ENCODE measurements around the gene THRA.

THRA gene, protein sequence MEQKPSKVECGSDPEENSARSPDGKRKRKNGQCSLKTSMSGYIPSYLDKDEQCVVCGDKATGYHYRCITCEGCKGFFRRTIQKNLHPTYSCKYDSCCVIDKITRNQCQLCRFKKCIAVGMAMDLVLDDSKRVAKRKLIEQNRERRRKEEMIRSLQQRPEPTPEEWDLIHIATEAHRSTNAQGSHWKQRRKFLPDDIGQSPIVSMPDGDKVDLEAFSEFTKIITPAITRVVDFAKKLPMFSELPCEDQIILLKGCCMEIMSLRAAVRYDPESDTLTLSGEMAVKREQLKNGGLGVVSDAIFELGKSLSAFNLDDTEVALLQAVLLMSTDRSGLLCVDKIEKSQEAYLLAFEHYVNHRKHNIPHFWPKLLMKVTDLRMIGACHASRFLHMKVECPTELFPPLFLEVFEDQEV

GRCh38 chr17:40062329-40063186, at the start of gene THRA:
Gene THRA, plus strand, starts transcription at chr17:40062965. Its CDS starts 11,524 bp downstream, at chr17:40074489.
- DNase-seq: peak; percentile 26 to 70 (median 49)

- no peak for DNase-seq
Observed at GRCh38 chr17:40014375-40014980, 48.3 kb upstream of the THRA start.

GRCh38 chr17:40015005-40015997, 47.5 kb upstream of the THRA start, which contains the start of gene CSF3:
Gene CSF3, plus strand, starts transcription at chr17:40015440. Its CDS starts 35 bp downstream, at chr17:40015475.
- DNase-seq: no peak

- no peak for DNase-seq
Observed at GRCh38 chr17:40015998-40016985, 46.5 kb upstream of the THRA start.

DNA sequence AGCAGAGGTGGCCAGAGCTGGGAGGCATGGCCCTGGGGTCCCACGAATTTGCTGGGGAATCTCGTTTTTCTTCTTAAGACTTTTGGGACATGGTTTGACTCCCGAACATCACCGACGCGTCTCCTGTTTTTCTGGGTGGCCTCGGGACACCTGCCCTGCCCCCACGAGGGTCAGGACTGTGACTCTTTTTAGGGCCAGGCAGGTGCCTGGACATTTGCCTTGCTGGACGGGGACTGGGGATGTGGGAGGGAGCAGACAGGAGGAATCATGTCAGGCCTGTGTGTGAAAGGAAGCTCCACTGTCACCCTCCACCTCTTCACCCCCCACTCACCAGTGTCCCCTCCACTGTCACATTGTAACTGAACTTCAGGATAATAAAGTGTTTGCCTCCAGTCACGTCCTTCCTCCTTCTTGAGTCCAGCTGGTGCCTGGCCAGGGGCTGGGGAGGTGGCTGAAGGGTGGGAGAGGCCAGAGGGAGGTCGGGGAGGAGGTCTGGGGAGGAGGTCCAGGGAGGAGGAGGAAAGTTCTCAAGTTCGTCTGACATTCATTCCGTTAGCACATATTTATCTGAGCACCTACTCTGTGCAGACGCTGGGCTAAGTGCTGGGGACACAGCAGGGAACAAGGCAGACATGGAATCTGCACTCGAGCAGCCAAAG, 45.2 kb upstream of the THRA start:
- DNase-seq: no peak

DNA sequence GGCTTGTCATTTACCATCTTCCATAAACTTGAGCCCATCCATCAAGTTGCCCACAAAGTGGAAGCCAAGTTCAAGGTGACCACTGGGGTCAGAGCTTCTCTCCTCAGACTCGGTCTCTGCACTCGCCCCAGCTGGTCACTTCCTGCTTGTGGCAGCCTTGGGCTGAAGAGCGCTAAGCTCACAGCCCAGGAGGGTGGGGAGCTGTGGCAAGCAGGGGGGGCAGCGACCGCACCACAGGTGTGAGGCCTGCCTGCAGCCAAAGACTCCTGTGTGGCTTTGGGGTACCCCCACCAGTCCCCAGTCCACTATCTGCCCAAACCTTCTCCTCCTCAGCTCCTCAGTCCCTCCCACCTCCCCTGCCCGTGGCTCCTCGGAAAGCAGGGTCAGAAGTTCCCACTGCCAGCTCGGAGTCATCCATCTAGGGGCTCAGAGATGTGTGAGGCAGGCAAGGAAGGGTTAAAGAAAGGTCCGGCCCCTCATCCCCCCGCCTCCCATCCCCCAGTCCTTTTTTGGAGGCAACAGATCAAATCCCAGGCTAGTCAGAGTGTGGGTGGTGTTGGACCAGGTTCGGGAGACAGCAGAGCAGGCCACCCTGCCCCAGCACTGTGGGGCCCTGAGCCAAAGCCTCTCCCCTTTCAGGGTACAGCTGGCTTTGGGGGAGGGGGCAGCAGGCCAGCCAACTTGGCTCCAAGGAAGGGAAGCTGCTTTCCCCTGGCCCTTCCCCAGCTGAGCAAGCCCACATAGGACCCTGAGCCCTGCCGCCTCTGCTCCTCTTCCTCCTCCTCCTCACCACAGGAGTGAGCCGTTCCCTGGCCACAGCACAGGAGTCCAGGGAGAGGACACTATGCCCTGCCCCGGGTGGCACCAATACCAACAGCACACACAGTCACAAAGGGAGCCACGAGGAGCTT, 44.3 kb upstream of the THRA start:
- no peak for DNase-seq

GRCh38 chr17:40019140-40019991, 43.4 kb upstream of the THRA start:
- no peak for DNase-seq

DNA sequence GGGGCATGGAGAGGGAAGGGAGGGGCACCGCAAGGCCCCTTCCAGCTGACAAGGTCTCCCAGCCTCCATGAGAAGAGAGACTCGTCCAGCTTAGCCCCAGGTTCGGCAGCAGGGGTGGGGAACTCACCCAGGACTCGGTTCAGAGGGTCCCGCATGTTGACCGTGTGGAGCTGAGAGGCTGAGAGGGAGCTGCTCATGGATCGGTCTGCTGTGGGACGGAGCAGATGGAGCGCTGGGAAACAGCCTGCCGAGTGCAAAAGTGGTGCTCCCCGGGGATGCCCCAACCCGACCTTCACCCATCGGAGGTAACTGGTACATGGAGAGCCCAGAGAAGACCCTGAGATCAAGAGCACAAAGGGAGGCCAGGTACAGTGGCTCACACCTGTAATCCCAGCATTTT, 42.6 kb upstream of the THRA start:
- DNase-seq: no peak

DNA sequence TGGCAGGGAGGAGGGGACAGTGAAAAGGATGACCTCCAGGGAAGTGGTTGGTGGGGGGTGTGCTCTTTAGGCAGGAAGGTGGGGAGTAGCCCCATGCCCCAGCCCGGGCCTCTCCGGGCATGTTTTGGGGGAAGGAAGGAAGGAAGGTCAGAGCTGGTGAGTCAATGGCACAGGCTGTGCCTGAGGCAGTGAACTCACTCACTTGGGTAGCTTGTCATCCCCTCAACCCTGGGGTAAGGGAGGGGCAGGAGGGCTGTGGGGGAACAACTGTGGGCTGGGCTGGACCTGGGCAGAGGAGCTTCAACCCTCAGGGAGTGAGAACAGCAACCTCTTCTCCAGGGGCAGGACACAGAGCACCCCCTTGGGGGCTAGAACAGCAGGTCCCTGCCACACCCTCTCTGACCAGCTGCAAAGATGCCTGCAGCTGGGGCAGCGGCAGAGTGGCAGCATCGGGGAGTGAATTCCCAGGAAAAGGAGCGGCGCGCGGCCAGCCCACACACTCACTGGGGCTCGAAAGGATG, 41.3 kb upstream of the THRA start:
- DNase-seq: no peak

DNA sequence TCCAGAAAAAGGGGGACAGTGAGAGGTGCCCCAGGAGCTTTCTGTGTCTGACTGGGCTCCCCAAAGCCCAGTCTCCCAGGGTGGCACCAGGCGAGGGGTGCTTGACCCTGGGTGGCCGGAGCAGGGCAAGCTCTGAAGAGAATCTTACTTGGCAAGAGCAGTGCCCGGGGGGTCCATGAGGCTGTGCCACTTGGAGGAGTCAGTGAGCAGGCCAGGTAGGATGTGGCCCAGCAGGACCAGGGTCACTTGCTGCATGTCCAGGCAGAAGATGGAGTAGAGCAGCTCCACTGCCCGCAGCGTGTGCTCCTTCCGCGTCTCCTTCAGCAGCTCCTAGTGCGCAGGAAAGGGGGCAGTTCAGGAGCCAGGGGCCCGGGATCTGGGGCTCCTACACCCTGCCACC, 40.3 kb upstream of the THRA start:
- DNase-seq: no peak

GRCh38 chr17:40022961-40023541, 39.7 kb upstream of the THRA start:
- DNase-seq: no peak

GRCh38 chr17:40023590-40024292, 39.0 kb upstream of the THRA start:
- DNase-seq: no peak

DNA sequence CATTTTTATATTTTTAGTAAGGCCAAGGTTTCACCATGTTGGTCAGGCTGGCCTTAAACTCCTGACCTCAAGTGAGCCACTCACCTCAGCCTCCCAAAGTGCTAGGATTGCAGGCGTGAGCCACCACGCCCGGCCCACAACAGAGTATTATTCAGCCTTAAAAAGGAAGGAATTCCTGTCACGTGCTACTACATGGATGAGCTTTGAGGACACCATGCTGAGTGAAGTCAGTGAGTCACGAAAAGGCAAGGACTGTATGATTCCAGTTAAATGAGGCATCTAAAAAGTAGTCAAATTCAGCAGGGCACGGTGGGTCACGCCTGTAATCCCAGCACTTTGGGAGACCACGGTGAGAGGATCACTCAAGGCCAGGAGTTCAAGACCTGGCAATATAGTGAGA, 37.9 kb upstream of the THRA start:
- DNase-seq: no peak

DNA sequence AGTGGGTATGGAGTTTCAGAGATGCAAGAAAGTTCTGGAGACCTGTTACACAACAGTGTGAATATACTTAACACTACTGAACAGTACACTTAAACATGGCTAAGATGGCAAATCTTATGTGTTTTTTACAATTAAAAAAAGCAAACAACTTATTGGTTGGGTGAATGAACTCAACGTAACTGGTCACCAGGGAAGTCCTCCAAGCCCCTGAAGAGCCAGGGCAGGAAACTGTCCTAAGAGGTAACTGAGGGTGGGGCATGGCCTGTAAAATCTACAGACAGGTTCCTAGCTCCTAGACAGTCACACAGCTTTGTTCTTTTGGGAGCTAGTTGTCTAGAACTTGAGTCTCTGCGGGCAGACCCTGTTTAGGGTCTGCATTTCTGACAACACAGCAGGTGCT, 37.2 kb upstream of the THRA start:
- no peak for DNase-seq

DNA sequence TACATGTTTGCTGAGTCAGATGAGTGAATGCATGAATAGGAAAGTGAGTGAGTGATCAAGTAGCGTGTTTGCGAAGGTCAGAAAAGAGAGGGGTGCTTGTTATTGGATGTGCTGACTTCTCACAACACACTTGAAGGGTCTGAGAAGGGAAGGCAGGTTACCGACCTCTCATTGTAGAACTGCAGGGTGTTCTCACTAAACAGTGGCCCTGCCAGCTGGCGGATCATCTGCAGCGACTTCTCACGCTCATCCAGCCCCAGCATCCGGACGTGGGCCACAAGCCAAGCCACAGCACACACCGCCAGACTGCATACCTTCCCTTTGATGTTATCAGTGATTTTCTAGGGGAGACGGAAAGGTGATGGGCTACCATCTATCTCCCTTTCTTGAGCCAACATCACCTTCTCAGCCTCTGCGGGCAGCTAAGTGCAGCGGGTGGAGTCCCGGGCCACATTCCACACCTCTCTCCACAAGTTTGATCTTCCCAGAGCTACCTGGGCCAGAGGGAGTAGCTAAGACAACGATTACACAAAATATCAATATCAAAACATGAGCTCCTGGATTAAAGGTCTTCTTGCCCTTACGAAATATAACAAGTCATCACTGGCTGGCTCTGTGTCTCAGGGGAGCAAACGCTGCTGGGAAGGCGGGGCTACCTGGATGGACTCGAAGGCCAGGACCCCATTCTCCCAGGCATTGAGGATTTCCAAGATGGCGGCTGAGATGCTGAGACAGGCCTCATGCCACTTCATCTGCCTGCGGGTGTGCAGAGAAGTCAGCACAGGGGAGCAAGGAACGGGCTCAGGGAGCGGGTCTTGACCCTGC, 36.6 kb upstream of the THRA start:
- DNase-seq: no peak
